ENCODE data around the gene KRTAP19-3. TPM values are rescaled to one million over a fixed set of nuclear protein-coding genes. Genes with fewer than 3 reads are reported as not detected.

The KRTAP19-3 gene
- total RNA-seq, 3 donors from 2014 or later, result not detected

- no peak for ATAC-seq
- Mint-ChIP-seq H3K36me3 (ENCODE audit: insufficient read depth) (no peaks in the 10 kb centered on the region), H3K4me3 (no peak overlapping the region)
These were observed 43.3 kb downstream of the KRTAP19-3 start for GRCh38 chr21:30448514-30448913.

GRCh38 chr21:30447056-30447455 is 44.8 kb downstream of the KRTAP19-3 start:
- no peak for DNase-seq
- no peak overlapping the region for H3K4me3 Mint-ChIP-seq
- no peaks in the 10 kb centered on the region for H3K36me3 Mint-ChIP-seq (ENCODE audit: insufficient read depth)
- H3K27me3 Mint-ChIP-seq (ENCODE audit: low read depth), result peaks cover 2% of the 10 kb centered on the region
- H3K4me1 Mint-ChIP-seq (ENCODE audit: low read depth), result no peaks in the 10 kb centered on the region
- no peaks in the 10 kb centered on the region for H3K9me3 Mint-ChIP-seq
- ATAC-seq, result no peak

More at GRCh38 chr21:30448514-30448913, 43.3 kb downstream of the KRTAP19-3 start:
- Mint-ChIP-seq H3K9me3 (no peaks in the 10 kb centered on the region), H3K27me3 (ENCODE audit: low read depth) (peaks cover 2% of the 10 kb centered on the region), H3K4me1 (ENCODE audit: low read depth) (no peaks in the 10 kb centered on the region)
- DNase-seq, result no peak

- DNase-seq (no peak), ATAC-seq (no peak)
- H3K4me1 Mint-ChIP-seq (ENCODE audit: low read depth), result no peaks in the 10 kb centered on the region
- H3K9me3 Mint-ChIP-seq, result no peaks in the 10 kb centered on the region
- peaks cover 2% of the 10 kb centered on the region for H3K27me3 Mint-ChIP-seq (ENCODE audit: low read depth)
- H3K36me3 Mint-ChIP-seq (ENCODE audit: insufficient read depth), result no peaks in the 10 kb centered on the region
- no peak overlapping the region for H3K4me3 Mint-ChIP-seq
These were observed 47.6 kb downstream of the KRTAP19-3 start for GRCh38 chr21:30444204-30444603.

GRCh38 chr21:30443226-30443625 is 48.6 kb downstream of the KRTAP19-3 start:
- no peak overlapping the region for H3K4me3 Mint-ChIP-seq
- H3K4me1 Mint-ChIP-seq (ENCODE audit: low read depth), result no peaks in the 10 kb centered on the region
- peaks cover 2% of the 10 kb centered on the region for H3K27me3 Mint-ChIP-seq (ENCODE audit: low read depth)
- ATAC-seq, result no peak
- no peaks in the 10 kb centered on the region for H3K36me3 Mint-ChIP-seq (ENCODE audit: insufficient read depth)
- DNase-seq, result no peak
- H3K9me3 Mint-ChIP-seq, result no peaks in the 10 kb centered on the region

Other genes with a start within 250 kb of the KRTAP19-3 start
- not detected for gene KRTAP24-1, start 209.1 kb downstream of the KRTAP19-3 start, total RNA-seq
- gene KRTAP25-1, start 202.5 kb downstream of the KRTAP19-3 start, total RNA-seq, result not detected
- not detected for gene KRTAP26-1, start 171.7 kb downstream of the KRTAP19-3 start, total RNA-seq
- not detected for gene KRTAP27-1, start 154.3 kb downstream of the KRTAP19-3 start, total RNA-seq
- gene KRTAP23-1, start 143.4 kb downstream of the KRTAP19-3 start, total RNA-seq, result not detected
- gene KRTAP13-2, start 119.7 kb downstream of the KRTAP19-3 start, total RNA-seq, result not detected
- gene KRTAP13-1, start 96.0 kb downstream of the KRTAP19-3 start, total RNA-seq, result not detected
- not detected for gene KRTAP13-3, start 66.1 kb downstream of the KRTAP19-3 start, total RNA-seq
- not detected for gene KRTAP13-4, start 61.8 kb downstream of the KRTAP19-3 start, total RNA-seq
- not detected for gene KRTAP15-1, start 51.7 kb downstream of the KRTAP19-3 start, total RNA-seq
- not detected for gene KRTAP19-1, start 11.6 kb downstream of the KRTAP19-3 start, total RNA-seq
- gene KRTAP19-2, start 4.6 kb downstream of the KRTAP19-3 start, total RNA-seq, result not detected
- not detected for gene KRTAP19-4, start 5.2 kb upstream of the KRTAP19-3 start, total RNA-seq
- not detected for gene KRTAP19-5, start 10.1 kb upstream of the KRTAP19-3 start, total RNA-seq
- gene KRTAP19-6, start 49.9 kb upstream of the KRTAP19-3 start, total RNA-seq, result not detected
- gene KRTAP19-7, start 69.3 kb upstream of the KRTAP19-3 start, total RNA-seq, result not detected
- gene KRTAP22-2, start 98.4 kb upstream of the KRTAP19-3 start, total RNA-seq, result not detected
- gene KRTAP6-3, start 100.4 kb upstream of the KRTAP19-3 start, total RNA-seq, result not detected
- not detected for gene KRTAP6-2, start 106.9 kb upstream of the KRTAP19-3 start, total RNA-seq
- gene KRTAP22-1, start 109.1 kb upstream of the KRTAP19-3 start, total RNA-seq, result not detected
- gene KRTAP6-1, start 121.9 kb upstream of the KRTAP19-3 start, total RNA-seq, result not detected
- not detected for gene KRTAP20-1, start 124.4 kb upstream of the KRTAP19-3 start, total RNA-seq
- gene KRTAP20-4, start 128.6 kb upstream of the KRTAP19-3 start, total RNA-seq, result not detected
- gene KRTAP20-2, start 143.2 kb upstream of the KRTAP19-3 start, total RNA-seq, result not detected
- gene KRTAP20-3, start 150.9 kb upstream of the KRTAP19-3 start, total RNA-seq, result not detected
- gene KRTAP21-3, start 226.8 kb upstream of the KRTAP19-3 start, total RNA-seq, result not detected

Data from activated T-cell treated with anti-CD3 and anti-CD28 coated beads, Interleukin-2, amount 50 U/mL, for 4 hours (primary cell).